K562 (cell line): ENCODE results near the gene SYTL5. TPM values are rescaled to one million over a fixed set of nuclear protein-coding genes. Genes with fewer than 3 reads are reported as not detected.

Source experiments
- ATAC-seq: fragments of 200-7000 bp; cut with Tn5 transposase; 3 replicates; pipeline ENCODE4 v1.9.1; 2020; ENCODE audit warnings: moderate library complexity
- BruUV-seq: library from RNA; stranded (reverse); fragments of 400-500 nt; replicated peaks from 2 replicates; lab custom pipeline; 2021; lab: Mats Ljungman, UMichigan
- CTCF ChIA-PET: fragments of 300-600 bp; formaldehyde crosslinking; extraction: SDS; loops from one replicate; lab custom pipeline; 2021; ENCODE audit warnings: low intra/inter-chr PET ratio; lab: Yijun Ruan, JAX
- POLR2A ChIA-PET: fragments of 300-600, 350-650 bp; sonication (Branson Sonifier 250); formaldehyde crosslinking; extraction: SDS; loops from one replicate; lab custom pipeline; 2021; ENCODE audit warnings: antibody characterized with exemption, inconsistent platforms; lab: Yijun Ruan, JAX
- DNase-seq, 4 experiments: peaks; one replicate each; pipeline versions ENCODE4 v3.0.0 to v3.0.0-alpha.2; 2011 to 2018; ENCODE audit warnings: low spot score in 3 of 4, mixed read lengths in 3 of 4; ENCODE audit errors: extremely low read depth in 1 of 4
- FAIRE-seq: peaks from 2 replicates; lab custom pipeline; 2011; peaks lifted over from hg19 to GRCh38; lab: Jason Lieb, UNC
- H2AFZ ChIP-seq: 2 replicates; pipeline ENCODE4 v1.6.0; 2011; ENCODE audit warnings: low read depth, low read length, control low read depth, inconsistent platforms
- H3K27ac ChIP-seq: fragments of 200-600 bp; 3 replicates; pipeline ENCODE4 v1.8.0; 2011; ENCODE audit warnings: low read depth, mild to moderate bottlenecking, control low read depth, inconsistent platforms, low read length, moderate library complexity, mixed read lengths; ENCODE audit errors: extremely low read depth
- H3K27me3 ChIP-seq, 2 experiments: fragments of 300-600 bp in 1 of 2; 2 replicates in 1 of 2; 3 replicates in 1 of 2; pipeline versions ENCODE4 v1.6.0 to v1.8.0; 2011; ENCODE audit warnings: inconsistent platforms in 2 of 2, low read length in 2 of 2, mild to moderate bottlenecking in 1 of 2, mixed read lengths in 1 of 2, moderate library complexity in 1 of 2; ENCODE audit not compliant: control insufficient read depth in 2 of 2, insufficient read depth in 2 of 2
- H3K36me3 ChIP-seq: fragments of 300-600 bp; 3 replicates; pipeline ENCODE4 v1.8.0; 2011; ENCODE audit warnings: mild to moderate bottlenecking, low read length, inconsistent platforms; ENCODE audit not compliant: control insufficient read depth, insufficient read depth
- H3K4me1 ChIP-seq, 2 experiments: fragments of 200-600 bp in 1 of 2; replicated peaks in 1 of 2; 2 replicates in 1 of 2; 3 replicates in 1 of 2; pipeline versions ENCODE4 v1.5.1 to v1.8.0; 2011; ENCODE audit warnings: inconsistent platforms in 2 of 2, low read length in 2 of 2, mild to moderate bottlenecking in 1 of 2, mixed read lengths in 1 of 2, moderate library complexity in 1 of 2; ENCODE audit not compliant: control insufficient read depth in 2 of 2, insufficient read depth in 2 of 2
- H3K4me2 ChIP-seq: 2 replicates; pipeline ENCODE4 v1.6.1; 2011; ENCODE audit warnings: low read length, control low read depth, inconsistent platforms, mixed read lengths; ENCODE audit not compliant: insufficient read depth
- H3K4me3 ChIP-seq: fragments of 200-600 bp; sonication (generic), shearing (Covaris generic); 2 replicates; pipeline ENCODE4 v1.5.1; 2016; ENCODE audit warnings: control low read depth, inconsistent platforms
- H3K79me2 ChIP-seq: fragments of 200-600 bp; 3 replicates; pipeline ENCODE4 v1.8.0; 2011; ENCODE audit warnings: low read length, inconsistent platforms; ENCODE audit not compliant: control insufficient read depth, insufficient read depth
- H3K9ac ChIP-seq, 2 experiments: 2 replicates each; pipeline versions ENCODE4 v1.6.0 to v1.6.1; 2011; ENCODE audit warnings: low read depth in 2 of 2, low read length in 2 of 2, control low read depth in 1 of 2, inconsistent platforms in 1 of 2, mild to moderate bottlenecking in 1 of 2, mixed read lengths in 1 of 2; ENCODE audit not compliant: insufficient read depth in 1 of 2
- H3K9me1 ChIP-seq: one replicate; pipeline ENCODE4 v1.6.0; 2011; ENCODE audit warnings: inconsistent platforms, mild to moderate bottlenecking, low read length, moderate library complexity; ENCODE audit not compliant: control insufficient read depth, insufficient read depth
- H3K9me3 ChIP-seq: replicated peaks from 2 replicates; pipeline ENCODE4 v1.5.1; 2011; ENCODE audit warnings: low read depth, low read length, inconsistent platforms; ENCODE audit not compliant: control insufficient read depth, insufficient read depth
- H4K20me1 ChIP-seq: replicated peaks from 2 replicates; pipeline ENCODE4 v1.6.1; 2011; ENCODE audit warnings: low read length, inconsistent platforms, mixed read lengths; ENCODE audit not compliant: control insufficient read depth, insufficient read depth
- CBFA2T2 ChIP-seq: fragments of 450-650 bp; conservative IDR thresholded peaks from 2 replicates; pipeline ENCODE4 v1.6.1; 2017; ENCODE audit warnings: mild to moderate bottlenecking
- MBD2 ChIP-seq: sonication (generic); IDR thresholded peaks from 2 replicates; pipeline ENCODE4 v1.6.1; 2016; ENCODE audit warnings: low read depth, borderline replicate concordance
- MCM5 ChIP-seq: fragments of 450-650 bp; IDR thresholded peaks from 2 replicates; pipeline ENCODE4 v1.6.1; 2016; ENCODE audit warnings: low read depth
- MECOM ChIP-seq: fragments of 250-450 bp; sonication (Bioruptor Pico); IDR thresholded peaks from 2 replicates; pipeline ENCODE4 v1.8.0; 2022; ENCODE audit warnings: inconsistent platforms
- MED1 ChIP-seq: sonication (generic); formaldehyde crosslinking; IDR thresholded peaks from 2 replicates; pipeline ENCODE4 v1.8.1; 2023; ENCODE audit warnings: missing genetic modification reagents, borderline replicate concordance
- MEF2A ChIP-seq: IDR thresholded peaks from 2 replicates; pipeline ENCODE4 v1.6.1; 2011; ENCODE audit warnings: low read depth, mild to moderate bottlenecking, low read length, moderate library complexity; ENCODE audit not compliant: control insufficient read depth
- MYBL2 ChIP-seq, 2 experiments: fragments of 450-650 bp in 1 of 2; sonication (generic) in 1 of 2; formaldehyde crosslinking in 1 of 2; IDR thresholded peaks; 2 replicates each; pipeline versions ENCODE4 v1.6.1 to v1.8.1; 2017 to 2022; ENCODE audit warnings: borderline replicate concordance in 1 of 2, inconsistent platforms in 1 of 2, low read depth in 1 of 2, mild to moderate bottlenecking in 1 of 2, missing genetic modification reagents in 1 of 2, moderate library complexity in 1 of 2
- NCOA2 ChIP-seq, 2 experiments: fragments of 450-650 bp; IDR thresholded peaks; 2 replicates each; pipeline ENCODE4 v1.6.1; 2018; ENCODE audit warnings: mild to moderate bottlenecking in 2 of 2, moderate library complexity in 1 of 2; ENCODE audit not compliant: partially characterized antibody in 2 of 2
- NEUROD1 ChIP-seq: fragments of 150-350 bp; IDR thresholded peaks from 2 replicates; pipeline ENCODE4 v1.6.1; 2014; ENCODE audit warnings: borderline replicate concordance, low read length, low read depth; ENCODE audit not compliant: partially characterized antibody
- POLR2H ChIP-seq: IDR thresholded peaks from 2 replicates; pipeline ENCODE4 v1.6.1; 2016; ENCODE audit warnings: missing genetic modification characterization, low read depth, mild to moderate bottlenecking, control low read depth, missing compliant biosample characterization, moderate library complexity
- SIN3A ChIP-seq, 2 experiments: fragments of 150-350 bp in 1 of 2; IDR thresholded peaks; 2 replicates each; pipeline ENCODE4 v1.6.1; 2011 to 2016; ENCODE audit warnings: borderline replicate concordance in 2 of 2, low read depth in 2 of 2, low read length in 2 of 2, mild to moderate bottlenecking in 2 of 2, moderate library complexity in 2 of 2; ENCODE audit not compliant: control insufficient read depth in 1 of 2
- SRF ChIP-seq, 2 experiments: fragments of 250-450, 450-650 bp in 1 of 2; sonication (Bioruptor Pico) in 1 of 2; sonication (generic) in 1 of 2; formaldehyde crosslinking; IDR thresholded peaks; 2 replicates each; pipeline versions ENCODE4 v1.5.0 to v1.5.1; 2020 to 2022; ENCODE audit warnings: mild to moderate bottlenecking in 1 of 2, missing genetic modification reagents in 1 of 2
- TCF7L2 ChIP-seq: fragments of 150-350 bp; IDR thresholded peaks from 2 replicates; pipeline ENCODE4 v1.6.1; 2016; ENCODE audit warnings: low read depth, mild to moderate bottlenecking, low read length, moderate library complexity
- THAP12 ChIP-seq: fragments of 250-450 bp; sonication (Bioruptor Pico); IDR thresholded peaks from 2 replicates; pipeline ENCODE4 v1.9.0; 2021; ENCODE audit warnings: mild to moderate bottlenecking, inconsistent platforms
- ZNF133 ChIP-seq: fragments of 250-450 bp; sonication (Bioruptor Pico); IDR thresholded peaks from 2 replicates; pipeline ENCODE4 v1.4.0; 2020; ENCODE audit warnings: mild to moderate bottlenecking
- WGBS: fragments of 100-300 bp; shearing (Covaris generic); methylation state at CpG from one replicate; pipeline ENCODE4 v1.1.6; 2016; ENCODE audit warnings: low coverage, mixed read lengths; ENCODE audit not compliant: insufficient coverage; ENCODE audit errors: missing lambda C conversion rate; 5-methylcytosine and 5-hydroxymethylcytosine counted together
- in situ Hi-C: fragments of 300-500 bp; cut with MboI; formaldehyde crosslinking; loops from 4 replicates; pipeline ENCODE4 v1.15.0; 2018; ENCODE audit warnings: inconsistent platforms, mixed read lengths
- intact Hi-C: fragments of 100-400 bp; cut with micrococcal nuclease; formaldehyde crosslinking; loops from 2 replicates; pipeline ENCODE4 v1.14.2; 2022
- polyA plus RNA-seq, 8 experiments: library from polyadenylated mRNA; depleted of rRNA in 4 of 8; stranded (reverse) in 5 of 8; unstranded in 3 of 8; fragments of >200 nt; fragmentation: Nextera tagmentation in 2 of 8; fragmentation: Illumina TruSeq in 1 of 8; extraction: Ambion mirVana in 2 of 8; extraction: Trizol in 1 of 8; gene quantifications; 2 replicates each; pipeline versions ENCODE4 v1.2.1 to v1.2.3, GENCODE V29; 2011 to 2014; ENCODE audit warnings: inconsistent platforms in 1 of 8, missing spikeins in 1 of 8
- total RNA-seq, 7 experiments: library from RNA; depleted of rRNA in 6 of 7; stranded (reverse); fragments of >200 nt in 6 of 7; fragmentation: Illumina TruSeq in 2 of 7; extraction: Trizol in 2 of 7; gene quantifications; 2 replicates each; pipeline versions ENCODE4 v1.2.1 to v1.2.3, GENCODE V29; 2011 to 2021; ENCODE audit warnings: low replicate concordance in 1 of 7
- TF ChIP-seq, protein P1 (sequence below): fragments of 450-650 bp; formaldehyde crosslinking; IDR thresholded peaks from 2 replicates; pipeline ENCODE4 v1.4.0; 2022; ENCODE audit warnings: missing genetic modification characterization
- TF ChIP-seq, protein P2 (sequence below): fragments of 200-800 bp; sonication (Bioruptor generic); IDR thresholded peaks from 2 replicates; pipeline ENCODE4 v1.6.1; 2017; ENCODE audit warnings: missing genetic modification characterization, missing compliant biosample characterization

The SYTL5 gene
- total and polyA plus RNA-seq, 9 of the 15 experiments (the other 6 are each of a cell fraction or from before 2014, with no cell fraction given): 0.01 to 0.25 (median 0.09) TPM

DNA sequence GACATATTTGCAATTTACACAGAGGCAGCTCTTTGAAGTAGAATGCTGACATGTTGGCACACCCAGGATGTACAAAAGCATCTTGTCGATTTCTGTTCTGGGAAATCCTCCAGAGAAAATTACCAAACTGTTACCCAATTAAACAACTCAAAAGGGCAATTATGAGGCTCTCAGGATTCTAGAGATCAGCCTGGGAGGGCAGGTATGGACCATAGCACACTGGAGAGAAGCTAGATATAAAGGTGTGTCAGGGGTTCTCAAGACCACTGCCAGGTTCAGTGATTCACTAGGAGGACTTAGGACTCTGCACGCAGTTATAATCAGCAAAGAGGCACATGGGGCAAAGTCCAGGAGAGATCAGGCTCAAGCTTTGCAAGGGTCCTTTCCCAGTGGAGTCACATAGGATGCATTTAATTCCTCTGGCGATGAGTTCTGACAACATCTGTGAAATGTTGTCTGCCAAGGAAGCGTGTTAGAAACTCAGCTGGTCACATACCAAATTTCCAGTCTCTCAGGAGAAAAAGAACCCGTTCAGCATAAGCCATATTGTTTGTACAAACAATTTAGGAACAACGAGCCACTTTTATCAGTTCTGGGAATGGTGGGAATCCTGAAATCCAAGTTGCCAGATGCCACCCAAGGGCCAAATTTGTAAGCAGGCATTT is 100.8 kb downstream of the SYTL5 start:
- Histone ChIP-seq H2AFZ (no peak overlapping the region), H3K4me3 (no peak overlapping the region), H3K36me3 (no peaks in the 10 kb centered on the region), H3K4me2 (no peak overlapping the region), H3K79me2 (no peaks in the 10 kb centered on the region), H4K20me1 (no peaks in the 10 kb centered on the region), H3K9me1 (no peaks in the 10 kb centered on the region), H3K4me1 (peaks cover 0 to 3% of the 10 kb centered on the region in 2 experiments; a peak in 2 of 5 replicates), H3K27me3 (no peaks in the 10 kb centered on the region), H3K9me3 (no peaks in the 10 kb centered on the region), H3K9ac (no peak overlapping the region), H3K27ac (no peak overlapping the region)
- intact Hi-C loops (no loop called here), in situ Hi-C loops (no loop called here)
- FAIRE-seq: no peak
- no peak for ATAC-seq
- POLR2A ChIA-PET: no interaction called here
- CTCF ChIA-PET: no interaction called here
- 19% methylated on average over 6 of the region's 6 CpGs for WGBS
- DNase-seq: no peak
- BruUV-seq: no TSS peak
- TF ChIP-seq CBFA2T2 (no peak), THAP12 (CRISPR knock-in tag) (no peak), MCM5 (no peak), TCF7L2 (no peak), ZNF133 (no peak), NEUROD1 (no peak), MYBL2 (IDR thresholded peaks at IDR 0.05; ENCODE audit: low read depth) (no peak), MYBL2 (CRISPR knock-in tag; IDR thresholded peaks at IDR 0.05; ENCODE audit: borderline replicate concordance) (no peak), MEF2A (no peak), NCOA2 (IDR thresholded peaks at IDR 0.05; ENCODE audit: partially characterized antibody in 2 of 2) (no peak), MBD2 (no peak), SIN3A (IDR thresholded peaks at IDR 0.05; ENCODE audit: borderline replicate concordance in 2 of 2, control insufficient read depth in 1 of 2, low read depth in 2 of 2, low read length in 2 of 2) (no peak), POLR2H (tag) (no peak), MECOM (no peak), MED1 (CRISPR knock-in tag) (no peak), SRF (CRISPR knock-in tag; IDR thresholded peaks at IDR 0.05) (no peak)
- TF ChIP-seq, protein P1, sequence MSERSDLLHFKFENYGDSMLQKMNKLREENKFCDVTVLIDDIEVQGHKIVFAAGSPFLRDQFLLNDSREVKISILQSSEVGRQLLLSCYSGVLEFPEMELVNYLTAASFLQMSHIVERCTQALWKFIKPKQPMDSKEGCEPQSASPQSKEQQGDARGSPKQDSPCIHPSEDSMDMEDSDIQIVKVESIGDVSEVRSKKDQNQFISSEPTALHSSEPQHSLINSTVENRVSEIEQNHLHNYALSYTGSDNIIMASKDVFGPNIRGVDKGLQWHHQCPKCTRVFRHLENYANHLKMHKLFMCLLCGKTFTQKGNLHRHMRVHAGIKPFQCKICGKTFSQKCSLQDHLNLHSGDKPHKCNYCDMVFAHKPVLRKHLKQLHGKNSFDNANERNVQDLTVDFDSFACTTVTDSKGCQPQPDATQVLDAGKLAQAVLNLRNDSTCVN (CRISPR knock-in tag): no peak
- TF ChIP-seq, protein P2, sequence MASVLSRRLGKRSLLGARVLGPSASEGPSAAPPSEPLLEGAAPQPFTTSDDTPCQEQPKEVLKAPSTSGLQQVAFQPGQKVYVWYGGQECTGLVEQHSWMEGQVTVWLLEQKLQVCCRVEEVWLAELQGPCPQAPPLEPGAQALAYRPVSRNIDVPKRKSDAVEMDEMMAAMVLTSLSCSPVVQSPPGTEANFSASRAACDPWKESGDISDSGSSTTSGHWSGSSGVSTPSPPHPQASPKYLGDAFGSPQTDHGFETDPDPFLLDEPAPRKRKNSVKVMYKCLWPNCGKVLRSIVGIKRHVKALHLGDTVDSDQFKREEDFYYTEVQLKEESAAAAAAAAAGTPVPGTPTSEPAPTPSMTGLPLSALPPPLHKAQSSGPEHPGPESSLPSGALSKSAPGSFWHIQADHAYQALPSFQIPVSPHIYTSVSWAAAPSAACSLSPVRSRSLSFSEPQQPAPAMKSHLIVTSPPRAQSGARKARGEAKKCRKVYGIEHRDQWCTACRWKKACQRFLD (CRISPR knock-in tag): no peak
